OCI-LY1 (cell line): ENCODE results near the gene ARHGAP6.

Experiments used
- H2AFZ ChIP-seq: fragments of 200-600 bp; sonication (generic), shearing (Covaris generic); 2 replicates; pipeline ENCODE4 v1.6.0; 2014; ENCODE audit warnings: antibody characterized with exemption, mild to moderate bottlenecking, low read length
- H3F3A ChIP-seq: fragments of 200-600 bp; sonication (generic), shearing (Covaris generic); 2 replicates; pipeline ENCODE4 v1.6.0; 2014; ENCODE audit warnings: mild to moderate bottlenecking, antibody characterized with exemption, low read length, moderate library complexity; ENCODE audit not compliant: insufficient read depth
- H3K27ac ChIP-seq: fragments of 200-600 bp; sonication (generic); 2 replicates; pipeline ENCODE4 v1.5.1; 2014; ENCODE audit warnings: low read length, mixed run types, mild to moderate bottlenecking, low read depth; ENCODE audit not compliant: poor library complexity, severe bottlenecking
- H3K27me3 ChIP-seq: fragments of 200-600 bp; sonication (generic); 2 replicates; pipeline ENCODE4 v1.6.0; 2014; ENCODE audit warnings: antibody characterized with exemption, mild to moderate bottlenecking, low read length, moderate library complexity; ENCODE audit not compliant: insufficient read depth
- H3K36me3 ChIP-seq: fragments of 200-600 bp; sonication (generic); 2 replicates; pipeline ENCODE4 v1.6.1; 2014; ENCODE audit warnings: mild to moderate bottlenecking, antibody characterized with exemption, low read length, moderate library complexity, mixed read lengths; ENCODE audit not compliant: insufficient read depth
- H3K4me1 ChIP-seq: fragments of 200-600 bp; sonication (generic); 2 replicates; pipeline ENCODE4 v1.5.1; 2014; ENCODE audit warnings: mild to moderate bottlenecking, low read length, moderate library complexity; ENCODE audit not compliant: insufficient read depth, severe bottlenecking
- H3K4me2 ChIP-seq: fragments of 200-600 bp; sonication (generic), shearing (Covaris generic); 2 replicates; pipeline ENCODE4 v1.6.1; 2014; ENCODE audit warnings: low read length
- H3K4me3 ChIP-seq: fragments of 200-600 bp; sonication (generic); 2 replicates; pipeline ENCODE4 v1.5.1; 2014; ENCODE audit warnings: low read length, low read depth, mild to moderate bottlenecking, mixed read lengths; ENCODE audit not compliant: poor library complexity, severe bottlenecking
- H3K79me2 ChIP-seq: fragments of 200-600 bp; shearing (Covaris generic); 2 replicates; pipeline ENCODE4 v1.6.1; 2016; ENCODE audit warnings: mixed run types, low read length, mixed read lengths; ENCODE audit not compliant: insufficient read depth
- H3K9ac ChIP-seq: fragments of 200-600 bp; sonication (generic), shearing (Covaris generic); 2 replicates; pipeline ENCODE4 v1.6.1; 2014; ENCODE audit warnings: mild to moderate bottlenecking, low read length, mixed read lengths
- H3K9me2 ChIP-seq: fragments of 200-600 bp; sonication (generic), shearing (Covaris generic); 2 replicates; pipeline ENCODE4 v1.6.1; 2014; ENCODE audit warnings: low read depth, mild to moderate bottlenecking, low read length, mixed read lengths
- H3K9me3 ChIP-seq: fragments of 200-600 bp; shearing (Covaris generic); 2 replicates; pipeline ENCODE4 v1.6.1; 2014; ENCODE audit warnings: low read length, mixed read lengths
- H4K20me1 ChIP-seq: fragments of 200-600 bp; sonication (generic), shearing (Covaris generic); 2 replicates; pipeline ENCODE4 v1.6.0; 2016; ENCODE audit warnings: mild to moderate bottlenecking, low read length; ENCODE audit not compliant: insufficient read depth
- EZH2 ChIP-seq: fragments of 200-600 bp; sonication (generic), shearing (Covaris generic); IDR thresholded peaks from 2 replicates; pipeline ENCODE4 v1.8.0; 2017; ENCODE audit warnings: borderline replicate concordance, mixed run types, mild to moderate bottlenecking, antibody characterized with exemption, low read length, moderate library complexity, mixed read lengths
- TF ChIP-seq, protein P1 (sequence below): fragments of 200-600 bp; sonication (generic), shearing (Covaris generic); IDR thresholded peaks from 2 replicates; pipeline ENCODE4 v1.5.1; 2017; ENCODE audit warnings: mild to moderate bottlenecking, antibody characterized with exemption, low read length, moderate library complexity, mixed read lengths

ARHGAP6 gene

DNA sequence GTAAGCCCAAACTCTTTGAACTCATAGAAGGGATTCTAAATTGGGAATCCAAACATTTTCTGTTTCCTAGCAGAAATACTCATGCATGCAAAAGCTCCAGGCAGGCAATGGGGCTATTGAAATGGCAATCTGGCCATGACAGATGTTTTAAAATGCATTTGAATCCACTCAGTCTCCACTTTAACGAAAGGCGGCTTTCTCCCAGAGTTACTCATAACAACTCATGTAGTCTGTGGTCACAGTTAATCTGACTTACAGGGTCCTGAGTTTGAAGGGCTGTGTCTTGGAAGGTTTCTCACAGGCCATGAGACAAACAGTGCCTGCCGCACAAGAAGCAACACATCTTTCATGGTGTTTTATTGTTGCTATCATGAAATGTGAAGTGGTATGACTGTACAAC is 186.8 kb downstream of the ARHGAP6 start:
- Histone ChIP-seq H3F3A (no peaks in the 10 kb centered on the region), H3K4me1 (no peaks in the 10 kb centered on the region), H3K4me3 (no peak overlapping the region), H3K9ac (no peak overlapping the region), H3K79me2 (no peaks in the 10 kb centered on the region), H3K27ac (no peak overlapping the region), H3K4me2 (no peak overlapping the region), H2AFZ (no peak overlapping the region), H4K20me1 (no peaks in the 10 kb centered on the region), H3K36me3 (no peaks in the 10 kb centered on the region), H3K27me3 (no peaks in the 10 kb centered on the region), H3K9me2 (no peaks in the 10 kb centered on the region), H3K9me3 (no peaks in the 10 kb centered on the region)
- TF ChIP-seq, protein P1, sequence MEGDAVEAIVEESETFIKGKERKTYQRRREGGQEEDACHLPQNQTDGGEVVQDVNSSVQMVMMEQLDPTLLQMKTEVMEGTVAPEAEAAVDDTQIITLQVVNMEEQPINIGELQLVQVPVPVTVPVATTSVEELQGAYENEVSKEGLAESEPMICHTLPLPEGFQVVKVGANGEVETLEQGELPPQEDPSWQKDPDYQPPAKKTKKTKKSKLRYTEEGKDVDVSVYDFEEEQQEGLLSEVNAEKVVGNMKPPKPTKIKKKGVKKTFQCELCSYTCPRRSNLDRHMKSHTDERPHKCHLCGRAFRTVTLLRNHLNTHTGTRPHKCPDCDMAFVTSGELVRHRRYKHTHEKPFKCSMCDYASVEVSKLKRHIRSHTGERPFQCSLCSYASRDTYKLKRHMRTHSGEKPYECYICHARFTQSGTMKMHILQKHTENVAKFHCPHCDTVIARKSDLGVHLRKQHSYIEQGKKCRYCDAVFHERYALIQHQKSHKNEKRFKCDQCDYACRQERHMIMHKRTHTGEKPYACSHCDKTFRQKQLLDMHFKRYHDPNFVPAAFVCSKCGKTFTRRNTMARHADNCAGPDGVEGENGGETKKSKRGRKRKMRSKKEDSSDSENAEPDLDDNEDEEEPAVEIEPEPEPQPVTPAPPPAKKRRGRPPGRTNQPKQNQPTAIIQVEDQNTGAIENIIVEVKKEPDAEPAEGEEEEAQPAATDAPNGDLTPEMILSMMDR, result no peak
- TF ChIP-seq EZH2, result no peak

DNA sequence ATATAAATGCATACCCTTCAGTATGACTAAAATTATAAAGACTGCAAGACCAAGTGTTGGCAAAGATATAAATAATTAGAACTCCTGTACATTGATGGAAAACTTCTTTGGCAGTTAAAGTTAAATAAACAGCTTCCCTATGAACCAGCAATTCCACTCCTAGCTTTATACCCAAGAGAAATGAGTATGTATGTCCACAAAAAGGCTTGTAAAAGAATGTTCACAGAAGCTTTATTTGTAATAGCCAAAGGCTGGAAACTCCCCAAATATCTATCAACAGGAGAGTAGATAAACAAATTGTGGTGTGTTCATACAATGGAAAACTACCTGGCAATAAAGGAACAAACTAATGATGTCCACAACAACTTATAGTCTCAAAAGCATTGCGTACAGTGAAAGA is 187.7 kb downstream of the ARHGAP6 start:
- no peaks in the 10 kb centered on the region for H3K27me3 ChIP-seq
- H2AFZ ChIP-seq, result no peak overlapping the region
- no peak overlapping the region for H3K4me3 ChIP-seq
- no peaks in the 10 kb centered on the region for H3K9me3 ChIP-seq
- H3K27ac ChIP-seq, result no peak overlapping the region
- H3F3A ChIP-seq, result no peaks in the 10 kb centered on the region
- H3K36me3 ChIP-seq, result no peaks in the 10 kb centered on the region
- no peak overlapping the region for H3K4me2 ChIP-seq
- H3K79me2 ChIP-seq, result no peaks in the 10 kb centered on the region
- TF ChIP-seq, protein P1, result no peak
- no peak for TF ChIP-seq EZH2
- H3K4me1 ChIP-seq, result no peaks in the 10 kb centered on the region
- H4K20me1 ChIP-seq, result no peaks in the 10 kb centered on the region
- no peaks in the 10 kb centered on the region for H3K9me2 ChIP-seq
- H3K9ac ChIP-seq, result no peak overlapping the region

DNA sequence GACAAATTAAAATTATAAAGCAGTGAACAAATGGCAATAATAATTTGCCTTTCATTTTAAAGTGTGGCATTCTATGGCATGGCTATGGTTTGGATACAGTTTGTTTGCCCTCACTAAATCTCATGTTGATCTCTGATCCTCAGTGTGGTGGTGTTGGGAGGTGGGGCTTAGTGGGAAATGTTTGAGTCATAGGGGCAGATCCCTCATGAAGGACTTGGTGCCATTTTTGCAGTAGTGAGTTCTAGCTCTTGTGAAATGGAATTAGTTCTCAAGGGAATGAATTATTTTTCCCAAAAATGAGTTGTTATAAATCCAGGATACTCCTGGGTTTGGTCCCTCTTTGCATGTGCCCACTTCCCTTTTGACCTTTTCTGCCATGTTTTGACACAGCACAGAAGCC is 191.1 kb downstream of the ARHGAP6 start:
- Histone ChIP-seq H4K20me1 (no peaks in the 10 kb centered on the region), H3K27ac (no peak overlapping the region), H3K4me1 (no peaks in the 10 kb centered on the region), H3K27me3 (no peaks in the 10 kb centered on the region), H3K79me2 (no peaks in the 10 kb centered on the region), H3K9ac (no peak overlapping the region), H3K36me3 (no peaks in the 10 kb centered on the region), H3K4me3 (no peak overlapping the region), H3K9me2 (no peaks in the 10 kb centered on the region), H3F3A (no peaks in the 10 kb centered on the region), H2AFZ (no peak overlapping the region), H3K9me3 (no peaks in the 10 kb centered on the region), H3K4me2 (no peak overlapping the region)
- TF ChIP-seq, protein P1, result no peak
